Transverse colon (tissue), 4 donors: ENCODE data around the gene PARP1.

Experiments
- CTCF ChIP-seq, 5 experiments: fragments of 200-600 bp in 3 of 5; fragments of 450-650 bp in 2 of 5; sonication (generic) in 3 of 5; IDR thresholded peaks; 1 replicate in 2 of 5; 2 replicates in 3 of 5; pipeline ENCODE4 v1.5.1; 2016 to 2017; ENCODE audit warnings: antibody characterized with exemption in 5 of 5, inconsistent platforms in 3 of 5, mild to moderate bottlenecking in 2 of 5, moderate library complexity in 1 of 5
- EP300 ChIP-seq: sonication (generic); formaldehyde crosslinking; IDR thresholded peaks from one replicate; pipeline ENCODE4 v1.6.1; 2017; ENCODE audit warnings: antibody characterized with exemption, low read depth
- POLR2A ChIP-seq: fragments of 450-650 bp; IDR thresholded peaks from one replicate; pipeline ENCODE4 v1.6.1; 2016; ENCODE audit warnings: antibody characterized with exemption, mild to moderate bottlenecking, moderate library complexity
- POLR2AphosphoS5 ChIP-seq, 3 donors: sonication (generic); formaldehyde crosslinking; IDR thresholded peaks; one replicate each; pipeline ENCODE4 v1.6.1; 2016; ENCODE audit warnings: antibody characterized with exemption in 3 of 3

GRCh38 chr1:226311376-226311775 is 96.5 kb downstream of the PARP1 start:
- TF ChIP-seq CTCF (IDR thresholded peaks at IDR 0.05) (no peak), POLR2A (no peak), EP300 (no peak), POLR2AphosphoS5 (IDR thresholded peaks at IDR 0.05) (no peak)
